ENCODE results near the gene SPATC1L. TPM values are rescaled to one million over a fixed set of nuclear protein-coding genes. Genes with fewer than 3 reads are reported as not detected.

The SPATC1L gene
- total RNA-seq, 1 experiment from 2014 or later: 36.0 TPM

GRCh38 chr21:46159841-46160656 lies 24.2 kb downstream of the SPATC1L start:
- no CpG with 5 or more reads among the region's 32 CpGs for WGBS (ENCODE audit: extremely low coverage, insufficient read length, low lambda C conversion rate)
- Histone ChIP-seq H2BK20ac (ENCODE audit: low read depth, low read length, poor library complexity, severe bottlenecking) (no peak overlapping the region), H3K23ac (ENCODE audit: insufficient read length, low read depth, low read length) (no peak overlapping the region), H3K79me1 (ENCODE audit: insufficient read depth, low read depth, low read length, poor library complexity, severe bottlenecking) (no peaks in the 10 kb centered on the region), H2BK5ac (ENCODE audit: insufficient read length, low read length) (no peak overlapping the region), H3K4me2 (ENCODE audit: insufficient read depth, insufficient read length, low read length) (no peak overlapping the region), H3K18ac (ENCODE audit: insufficient read length, low read depth, low read length) (no peak overlapping the region), H3K79me2 (ENCODE audit: insufficient read depth, low read length) (no peaks in the 10 kb centered on the region), H3K27ac (ENCODE audit: insufficient read length, low read depth, low read length) (no peak overlapping the region), H3K4ac (ENCODE audit: low read depth, low read length) (no peak overlapping the region), H2BK12ac (ENCODE audit: insufficient read length, low read depth, low read length) (no peak overlapping the region), H4K8ac (replicated peaks; ENCODE audit: insufficient read length, low read depth, low read length) (no peak overlapping the region), H3K27me3 (ENCODE audit: insufficient read depth, low read length) (no peaks in the 10 kb centered on the region), H4K5ac (ENCODE audit: insufficient read length, low read depth, low read length) (no peak overlapping the region), H3K9me3 (ENCODE audit: control insufficient read depth, low read depth, low read length) (no peaks in the 10 kb centered on the region), H3K56ac (ENCODE audit: insufficient read length, low read depth, low read length) (no peak overlapping the region), H2AK5ac (ENCODE audit: insufficient read length, low read length) (no peak overlapping the region), H3K14ac (ENCODE audit: insufficient read depth, low read length) (no peak overlapping the region), H3K23me2 (ENCODE audit: insufficient read length, low read depth, low read length, poor library complexity, severe bottlenecking) (no peaks in the 10 kb centered on the region), H3K9ac (ENCODE audit: extremely low read depth, insufficient read length, low read length) (no peak overlapping the region), H3T11ph (ENCODE audit: low read length) (no peak overlapping the region), H2BK15ac (ENCODE audit: low read depth, low read length) (no peak overlapping the region), H3K4me1 (ENCODE audit: insufficient read depth, low read length) (no peaks in the 10 kb centered on the region), H2BK120ac (ENCODE audit: low read depth, low read length, poor library complexity, severe bottlenecking) (no peak overlapping the region), H4K20me1 (ENCODE audit: control insufficient read depth, insufficient read depth, insufficient read length) (no peaks in the 10 kb centered on the region), H2AFZ (ENCODE audit: low read length) (no peak overlapping the region), H4K91ac (ENCODE audit: insufficient read length, low read depth, low read length) (no peak overlapping the region)
- peak; percentile 20 for DNase-seq
- Mint-ChIP-seq H3K27ac (0 out of 7 replicates have a peak overlapping the region, but pooled peaks of 1 of the 3 experiments have one; percentile 31), H3K4me1 (no peaks in the 10 kb centered on the region), H3K27me3 (ENCODE audit: low read depth) (no peaks in the 10 kb centered on the region), H3K9me3 (peaks cover 15 to 32% of the 10 kb centered on the region in 2 experiments), H3K36me3 (ENCODE audit: insufficient read depth in 1 of 3, low read depth in 3 of 3) (peaks cover 31 to 41% (median 34%) of the 10 kb centered on the region in 3 experiments), H3K4me3 (no peak overlapping the region)
- TF ChIP-seq CTCF (conservative IDR thresholded peaks at IDR 0.05): no peak

Measured in H9 (cell line).